WTC11 (cell line): ENCODE data around the gene FOXL1. TPM values are rescaled to one million over a fixed set of nuclear protein-coding genes. Genes with fewer than 3 reads are reported as not detected.

Experiments used
- ATAC-seq: fragments of 200-7000 bp; cut with Tn5 transposase; 2 replicates; pipeline ENCODE4 v1.10.0; 2021; ENCODE audit warnings: mild to moderate bottlenecking, moderate library complexity
- CTCF ChIA-PET: fragments of 300-600 bp; sonication (Branson Sonifier 250); formaldehyde crosslinking; loops from one replicate; lab custom pipeline; 2021; ENCODE audit warnings: antibody characterized with exemption; lab: Charles Lee
- POLR2A ChIA-PET: fragments of 350-600 bp; sonication (Branson Sonifier 250); formaldehyde crosslinking; loops from one replicate; lab custom pipeline; 2021; ENCODE audit warnings: antibody characterized with exemption; lab: Charles Lee
- DNase-seq: peaks from one replicate; pipeline ENCODE4 v3.0.0; 2021; ENCODE audit warnings: low spot score
- H3K27ac Mint-ChIP-seq: 2 replicates; pipeline ENCODE4 v1.8.0; 2021; ENCODE audit warnings: mixed read lengths
- H3K27me3 Mint-ChIP-seq: 2 replicates; pipeline ENCODE4 v1.8.0; 2021; ENCODE audit warnings: low read depth, mild to moderate bottlenecking, moderate library complexity, mixed read lengths
- H3K36me3 Mint-ChIP-seq: 2 replicates; pipeline ENCODE4 v1.8.0; 2021; ENCODE audit warnings: mixed read lengths
- H3K4me1 Mint-ChIP-seq: 2 replicates; pipeline ENCODE4 v1.8.0; 2022; ENCODE audit warnings: mixed read lengths
- H3K4me3 Mint-ChIP-seq: 2 replicates; pipeline ENCODE4 v1.8.0; 2021; ENCODE audit warnings: mild to moderate bottlenecking, moderate library complexity, mixed read lengths
- H3K9me3 Mint-ChIP-seq: 2 replicates; pipeline ENCODE4 v1.8.0; 2021; ENCODE audit warnings: mixed read lengths
- AR ChIP-seq: fragments of 250-450 bp; sonication (Bioruptor Pico); IDR thresholded peaks from 2 replicates; pipeline ENCODE4 v1.9.0; 2021; ENCODE audit warnings: mild to moderate bottlenecking
- CREB1 ChIP-seq: sonication (generic); formaldehyde crosslinking; IDR thresholded peaks from 2 replicates; pipeline ENCODE4 v1.8.0; 2023; ENCODE audit warnings: mild to moderate bottlenecking, missing genetic modification reagents
- EMX1 ChIP-seq: fragments of 250-450 bp; sonication (Bioruptor Pico); IDR thresholded peaks from 2 replicates; pipeline ENCODE4 v1.8.0; 2021; ENCODE audit warnings: mild to moderate bottlenecking
- FOXK1 ChIP-seq: sonication (generic); formaldehyde crosslinking; IDR thresholded peaks from 2 replicates; pipeline ENCODE4 v1.8.0; 2022; ENCODE audit warnings: mild to moderate bottlenecking, moderate library complexity, missing genetic modification reagents
- HMGXB4 ChIP-seq: sonication (generic); formaldehyde crosslinking; IDR thresholded peaks from 2 replicates; pipeline ENCODE4 v1.8.1; 2023; ENCODE audit warnings: mild to moderate bottlenecking, moderate library complexity, missing genetic modification reagents
- JAZF1 ChIP-seq: fragments of 250-450 bp; sonication (Bioruptor Pico); IDR thresholded peaks from 2 replicates; pipeline ENCODE4 v1.9.0; 2021; ENCODE audit warnings: moderate library complexity, mild to moderate bottlenecking, inconsistent platforms
- NFE2L1 ChIP-seq: sonication (generic); formaldehyde crosslinking; IDR thresholded peaks from 2 replicates; pipeline ENCODE4 v1.8.1; 2023; ENCODE audit warnings: missing genetic modification reagents
- RELA ChIP-seq: sonication (generic); formaldehyde crosslinking; IDR thresholded peaks from 2 replicates; pipeline ENCODE4 v1.8.1; 2022; ENCODE audit warnings: missing genetic modification reagents, mild to moderate bottlenecking, borderline replicate concordance
- SMAD4 ChIP-seq: sonication (generic); formaldehyde crosslinking; IDR thresholded peaks from 2 replicates; pipeline ENCODE4 v1.8.0; 2022; ENCODE audit warnings: mild to moderate bottlenecking, missing genetic modification reagents
- SP1 ChIP-seq: sonication (generic); formaldehyde crosslinking; conservative IDR thresholded peaks from 2 replicates; pipeline ENCODE4 v1.8.1; 2022; ENCODE audit warnings: missing genetic modification reagents
- ZNF121 ChIP-seq: sonication (generic); formaldehyde crosslinking; IDR thresholded peaks from 2 replicates; pipeline ENCODE4 v1.8.0; 2023; ENCODE audit warnings: missing genetic modification reagents
- ZNF219 ChIP-seq: sonication (generic); formaldehyde crosslinking; IDR thresholded peaks from 2 replicates; pipeline ENCODE4 v1.8.0; 2023; ENCODE audit warnings: missing genetic modification reagents, mild to moderate bottlenecking, borderline replicate concordance
- ZNF423 ChIP-seq: fragments of 250-450 bp; sonication (Bioruptor Pico); IDR thresholded peaks from 2 replicates; pipeline ENCODE4 v2.1.2; 2022; ENCODE audit warnings: mild to moderate bottlenecking, moderate library complexity
- ZSCAN18 ChIP-seq: fragments of 250-450 bp; sonication (Bioruptor Pico); IDR thresholded peaks from 2 replicates; pipeline ENCODE4 v2.1.2; 2022; ENCODE audit warnings: mild to moderate bottlenecking, moderate library complexity
- total RNA-seq: library from RNA; stranded (reverse); gene quantifications from 3 replicates; pipeline ENCODE4 v1.2.3, GENCODE V29; 2021
- TF ChIP-seq, protein P1 (sequence below): sonication (generic); formaldehyde crosslinking; IDR thresholded peaks from 2 replicates; pipeline ENCODE4 v1.8.1; 2022; ENCODE audit warnings: mild to moderate bottlenecking, moderate library complexity, missing genetic modification reagents
- TF ChIP-seq, protein P2 (sequence below): sonication (generic); formaldehyde crosslinking; IDR thresholded peaks from 2 replicates; pipeline ENCODE4 v1.8.0; 2023; ENCODE audit warnings: missing genetic modification reagents
- TF ChIP-seq, protein P3 (sequence below): sonication (generic); formaldehyde crosslinking; IDR thresholded peaks from 2 replicates; pipeline ENCODE4 v1.8.0; 2023; ENCODE audit warnings: missing genetic modification reagents, mild to moderate bottlenecking, borderline replicate concordance
- TF ChIP-seq, protein P4 (sequence below): sonication (generic); formaldehyde crosslinking; IDR thresholded peaks from 2 replicates; pipeline ENCODE4 v1.8.1; 2023; ENCODE audit warnings: mild to moderate bottlenecking, missing genetic modification reagents
- TF ChIP-seq, protein P5 (sequence below): fragments of 200-600 bp; IDR thresholded peaks from 2 replicates; pipeline ENCODE4 v1.8.0; 2022; ENCODE audit warnings: antibody characterized with exemption

The FOXL1 gene
- total RNA-seq, 1 experiment from 2014 or later: 0.33 TPM

- no peak overlapping the region for H3K4me3 Mint-ChIP-seq
- no peak overlapping the region for H3K27ac Mint-ChIP-seq
- H3K36me3 Mint-ChIP-seq: no peaks in the 10 kb centered on the region
- ATAC-seq: no peak
- CTCF ChIA-PET: no interaction called here
- H3K4me1 Mint-ChIP-seq: no peaks in the 10 kb centered on the region
- POLR2A ChIA-PET: no interaction called here
- TF ChIP-seq ZNF219 (CRISPR knock-in tag): no peak
- TF ChIP-seq ZNF423 (CRISPR knock-in tag): no peak
- TF ChIP-seq JAZF1 (CRISPR knock-in tag): no peak
- no peak for TF ChIP-seq RELA (CRISPR knock-in tag)
- no peak for TF ChIP-seq ZSCAN18 (CRISPR knock-in tag)
- TF ChIP-seq SP1: no peak
- TF ChIP-seq, protein P1, sequence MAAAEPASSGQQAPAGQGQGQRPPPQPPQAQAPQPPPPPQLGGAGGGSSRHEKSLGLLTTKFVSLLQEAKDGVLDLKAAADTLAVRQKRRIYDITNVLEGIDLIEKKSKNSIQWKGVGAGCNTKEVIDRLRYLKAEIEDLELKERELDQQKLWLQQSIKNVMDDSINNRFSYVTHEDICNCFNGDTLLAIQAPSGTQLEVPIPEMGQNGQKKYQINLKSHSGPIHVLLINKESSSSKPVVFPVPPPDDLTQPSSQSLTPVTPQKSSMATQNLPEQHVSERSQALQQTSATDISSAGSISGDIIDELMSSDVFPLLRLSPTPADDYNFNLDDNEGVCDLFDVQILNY: no peak
- TF ChIP-seq, protein P2, sequence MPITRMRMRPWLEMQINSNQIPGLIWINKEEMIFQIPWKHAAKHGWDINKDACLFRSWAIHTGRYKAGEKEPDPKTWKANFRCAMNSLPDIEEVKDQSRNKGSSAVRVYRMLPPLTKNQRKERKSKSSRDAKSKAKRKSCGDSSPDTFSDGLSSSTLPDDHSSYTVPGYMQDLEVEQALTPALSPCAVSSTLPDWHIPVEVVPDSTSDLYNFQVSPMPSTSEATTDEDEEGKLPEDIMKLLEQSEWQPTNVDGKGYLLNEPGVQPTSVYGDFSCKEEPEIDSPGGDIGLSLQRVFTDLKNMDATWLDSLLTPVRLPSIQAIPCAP (CRISPR knock-in tag): no peak
- TF ChIP-seq, protein P3, sequence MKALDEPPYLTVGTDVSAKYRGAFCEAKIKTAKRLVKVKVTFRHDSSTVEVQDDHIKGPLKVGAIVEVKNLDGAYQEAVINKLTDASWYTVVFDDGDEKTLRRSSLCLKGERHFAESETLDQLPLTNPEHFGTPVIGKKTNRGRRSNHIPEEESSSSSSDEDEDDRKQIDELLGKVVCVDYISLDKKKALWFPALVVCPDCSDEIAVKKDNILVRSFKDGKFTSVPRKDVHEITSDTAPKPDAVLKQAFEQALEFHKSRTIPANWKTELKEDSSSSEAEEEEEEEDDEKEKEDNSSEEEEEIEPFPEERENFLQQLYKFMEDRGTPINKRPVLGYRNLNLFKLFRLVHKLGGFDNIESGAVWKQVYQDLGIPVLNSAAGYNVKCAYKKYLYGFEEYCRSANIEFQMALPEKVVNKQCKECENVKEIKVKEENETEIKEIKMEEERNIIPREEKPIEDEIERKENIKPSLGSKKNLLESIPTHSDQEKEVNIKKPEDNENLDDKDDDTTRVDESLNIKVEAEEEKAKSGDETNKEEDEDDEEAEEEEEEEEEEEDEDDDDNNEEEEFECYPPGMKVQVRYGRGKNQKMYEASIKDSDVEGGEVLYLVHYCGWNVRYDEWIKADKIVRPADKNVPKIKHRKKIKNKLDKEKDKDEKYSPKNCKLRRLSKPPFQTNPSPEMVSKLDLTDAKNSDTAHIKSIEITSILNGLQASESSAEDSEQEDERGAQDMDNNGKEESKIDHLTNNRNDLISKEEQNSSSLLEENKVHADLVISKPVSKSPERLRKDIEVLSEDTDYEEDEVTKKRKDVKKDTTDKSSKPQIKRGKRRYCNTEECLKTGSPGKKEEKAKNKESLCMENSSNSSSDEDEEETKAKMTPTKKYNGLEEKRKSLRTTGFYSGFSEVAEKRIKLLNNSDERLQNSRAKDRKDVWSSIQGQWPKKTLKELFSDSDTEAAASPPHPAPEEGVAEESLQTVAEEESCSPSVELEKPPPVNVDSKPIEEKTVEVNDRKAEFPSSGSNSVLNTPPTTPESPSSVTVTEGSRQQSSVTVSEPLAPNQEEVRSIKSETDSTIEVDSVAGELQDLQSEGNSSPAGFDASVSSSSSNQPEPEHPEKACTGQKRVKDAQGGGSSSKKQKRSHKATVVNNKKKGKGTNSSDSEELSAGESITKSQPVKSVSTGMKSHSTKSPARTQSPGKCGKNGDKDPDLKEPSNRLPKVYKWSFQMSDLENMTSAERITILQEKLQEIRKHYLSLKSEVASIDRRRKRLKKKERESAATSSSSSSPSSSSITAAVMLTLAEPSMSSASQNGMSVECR: no peak
- TF ChIP-seq HMGXB4: no peak
- TF ChIP-seq NFE2L1 (CRISPR knock-in tag): no peak
- TF ChIP-seq ZNF121 (CRISPR knock-in tag): no peak
- TF ChIP-seq, protein P4, sequence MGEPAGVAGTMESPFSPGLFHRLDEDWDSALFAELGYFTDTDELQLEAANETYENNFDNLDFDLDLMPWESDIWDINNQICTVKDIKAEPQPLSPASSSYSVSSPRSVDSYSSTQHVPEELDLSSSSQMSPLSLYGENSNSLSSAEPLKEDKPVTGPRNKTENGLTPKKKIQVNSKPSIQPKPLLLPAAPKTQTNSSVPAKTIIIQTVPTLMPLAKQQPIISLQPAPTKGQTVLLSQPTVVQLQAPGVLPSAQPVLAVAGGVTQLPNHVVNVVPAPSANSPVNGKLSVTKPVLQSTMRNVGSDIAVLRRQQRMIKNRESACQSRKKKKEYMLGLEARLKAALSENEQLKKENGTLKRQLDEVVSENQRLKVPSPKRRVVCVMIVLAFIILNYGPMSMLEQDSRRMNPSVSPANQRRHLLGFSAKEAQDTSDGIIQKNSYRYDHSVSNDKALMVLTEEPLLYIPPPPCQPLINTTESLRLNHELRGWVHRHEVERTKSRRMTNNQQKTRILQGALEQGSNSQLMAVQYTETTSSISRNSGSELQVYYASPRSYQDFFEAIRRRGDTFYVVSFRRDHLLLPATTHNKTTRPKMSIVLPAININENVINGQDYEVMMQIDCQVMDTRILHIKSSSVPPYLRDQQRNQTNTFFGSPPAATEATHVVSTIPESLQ (CRISPR knock-in tag): no peak
- TF ChIP-seq EMX1 (CRISPR knock-in tag): no peak
- no peak for TF ChIP-seq CREB1 (CRISPR knock-in tag)
- TF ChIP-seq, protein P5, sequence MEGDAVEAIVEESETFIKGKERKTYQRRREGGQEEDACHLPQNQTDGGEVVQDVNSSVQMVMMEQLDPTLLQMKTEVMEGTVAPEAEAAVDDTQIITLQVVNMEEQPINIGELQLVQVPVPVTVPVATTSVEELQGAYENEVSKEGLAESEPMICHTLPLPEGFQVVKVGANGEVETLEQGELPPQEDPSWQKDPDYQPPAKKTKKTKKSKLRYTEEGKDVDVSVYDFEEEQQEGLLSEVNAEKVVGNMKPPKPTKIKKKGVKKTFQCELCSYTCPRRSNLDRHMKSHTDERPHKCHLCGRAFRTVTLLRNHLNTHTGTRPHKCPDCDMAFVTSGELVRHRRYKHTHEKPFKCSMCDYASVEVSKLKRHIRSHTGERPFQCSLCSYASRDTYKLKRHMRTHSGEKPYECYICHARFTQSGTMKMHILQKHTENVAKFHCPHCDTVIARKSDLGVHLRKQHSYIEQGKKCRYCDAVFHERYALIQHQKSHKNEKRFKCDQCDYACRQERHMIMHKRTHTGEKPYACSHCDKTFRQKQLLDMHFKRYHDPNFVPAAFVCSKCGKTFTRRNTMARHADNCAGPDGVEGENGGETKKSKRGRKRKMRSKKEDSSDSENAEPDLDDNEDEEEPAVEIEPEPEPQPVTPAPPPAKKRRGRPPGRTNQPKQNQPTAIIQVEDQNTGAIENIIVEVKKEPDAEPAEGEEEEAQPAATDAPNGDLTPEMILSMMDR: no peak
- no peak for TF ChIP-seq AR
- no peak for TF ChIP-seq FOXK1 (CRISPR knock-in tag)
- TF ChIP-seq SMAD4: no peak
- TF ChIP-seq, all 79 proteins: peak for 0
- no peak for DNase-seq
- Mint-ChIP-seq H3K27me3 (no peaks in the 10 kb centered on the region; the same call in 1 of the 2 replicates), H3K9me3 (peaks cover 10% of the 10 kb centered on the region)
Measured at GRCh38 chr16:86628614-86629013, 50.3 kb downstream of the FOXL1 start.
